GM18508 (cell line): ENCODE results near the gene STX3.
"Not testable (repeated sequence)": the region's sequence is repeated elsewhere in the genome, so short reads cannot be mapped to it uniquely, and the experiment has no call there.

Experiments
- ATAC-seq: cut with Tn5 transposase; IDR thresholded peaks from one replicate; pipeline ENCODE4 v1.9.1; 2021; ENCODE audit warnings: moderate number of reproducible peaks; ENCODE audit not compliant: insufficient read depth, unreplicated experiment

Gene STX3

DNA sequence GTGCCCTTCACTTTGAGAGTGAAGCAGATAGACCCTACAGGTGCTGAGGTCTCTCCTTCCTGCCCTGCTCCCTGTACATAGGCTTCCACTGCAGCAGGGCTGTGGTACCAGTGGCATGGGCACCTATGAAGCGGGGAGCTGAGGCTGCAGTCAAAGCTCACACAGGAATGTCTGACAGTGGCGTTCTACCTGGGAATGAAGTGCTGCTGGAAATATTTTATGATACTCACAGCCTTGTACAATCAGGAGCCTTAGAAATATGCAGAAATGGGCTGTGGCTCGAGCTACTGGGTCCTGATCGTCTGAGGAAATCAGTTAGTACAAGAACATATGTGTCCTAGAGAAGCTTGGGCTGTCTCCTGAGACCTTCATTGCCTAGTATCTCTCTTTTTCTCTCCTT lies 30.6 kb downstream of the STX3 start:
- no peak for ATAC-seq

DNA sequence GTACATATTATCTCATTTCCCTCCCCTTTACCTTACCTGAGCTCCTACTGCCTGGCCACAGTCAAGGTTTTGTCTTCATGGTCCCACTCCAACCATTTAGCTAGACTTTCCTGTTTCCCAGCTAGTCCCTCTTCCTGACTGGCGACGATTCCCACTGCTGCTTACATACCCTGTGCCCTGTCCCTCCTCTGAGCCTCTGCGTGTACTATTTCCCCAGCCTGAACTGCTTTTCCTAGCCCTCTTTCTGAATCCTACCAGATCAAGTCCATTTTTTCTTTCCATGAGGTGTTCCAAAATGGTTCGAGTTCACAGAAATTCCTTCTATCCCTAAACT lies 32.0 kb downstream of the STX3 start:
- ATAC-seq = no peak

GRCh38 chr11:59787816-59788215 lies 32.6 kb downstream of the STX3 start:
- ATAC-seq = no peak

DNA sequence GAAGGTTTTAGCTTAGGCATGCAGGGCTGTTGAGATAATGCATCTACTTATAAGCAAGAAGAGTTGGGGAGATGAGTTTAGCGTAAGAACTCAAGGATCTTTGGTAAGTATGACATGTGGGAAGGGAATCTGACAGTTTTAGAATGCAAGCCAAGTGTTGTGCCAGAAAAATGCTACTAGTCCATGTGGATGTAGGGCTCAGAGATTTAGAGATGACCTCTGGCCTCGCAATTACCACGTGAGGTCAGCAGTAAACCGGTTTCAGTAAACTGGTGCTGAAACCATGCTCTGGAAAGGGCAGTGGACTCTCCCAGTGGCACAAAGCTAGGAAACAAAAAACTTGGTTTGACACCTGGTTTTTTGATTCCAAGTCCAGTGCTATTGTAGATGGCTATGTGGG lies 36.5 kb downstream of the STX3 start:
- ATAC-seq = no peak

GRCh38 chr11:59792507-59792906 lies 37.3 kb downstream of the STX3 start:
- ATAC-seq = no peak

- no peak for ATAC-seq
Measured at GRCh38 chr11:59794417-59794816, 39.2 kb downstream of the STX3 start.

- ATAC-seq = no peak
Measured at GRCh38 chr11:59800390-59801025, 45.3 kb downstream of the STX3 start.

- no peak for ATAC-seq
Measured at GRCh38 chr11:59801160-59801706, 46.1 kb downstream of the STX3 start.

DNA sequence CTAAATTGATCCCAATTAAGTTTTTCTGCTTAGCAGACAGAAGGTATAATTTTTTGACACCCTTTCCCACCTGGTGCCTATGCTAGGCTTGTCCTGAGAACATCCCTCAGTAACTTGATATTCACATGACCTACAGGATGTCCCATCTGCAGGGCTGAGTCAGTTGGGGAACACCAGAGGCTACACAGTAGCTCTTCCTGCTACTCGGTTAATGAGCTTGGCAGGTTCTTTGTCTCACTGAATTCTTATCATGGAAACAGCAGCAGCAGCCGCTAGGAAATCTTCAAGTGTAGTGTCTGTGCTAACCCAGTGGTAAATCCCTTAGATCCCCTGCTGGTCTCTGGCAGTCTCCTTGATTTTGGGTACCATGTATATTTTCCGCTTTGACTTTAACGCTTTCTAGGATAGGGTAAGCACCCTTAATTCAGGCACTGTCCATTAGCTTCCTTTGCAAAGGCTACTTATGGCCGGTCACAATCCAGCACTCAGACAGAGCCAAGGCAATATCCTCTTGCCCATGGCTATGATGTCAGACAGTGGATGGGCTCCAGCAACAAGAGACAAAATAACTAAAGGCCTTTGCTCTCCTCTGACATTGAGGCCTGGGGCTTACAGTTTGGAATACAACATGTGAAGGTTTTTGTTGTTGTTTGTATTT lies 46.9 kb downstream of the STX3 start:
- ATAC-seq = no peak

- ATAC-seq = no peak
Measured at GRCh38 chr11:59802639-59803176, 47.5 kb downstream of the STX3 start.

DNA sequence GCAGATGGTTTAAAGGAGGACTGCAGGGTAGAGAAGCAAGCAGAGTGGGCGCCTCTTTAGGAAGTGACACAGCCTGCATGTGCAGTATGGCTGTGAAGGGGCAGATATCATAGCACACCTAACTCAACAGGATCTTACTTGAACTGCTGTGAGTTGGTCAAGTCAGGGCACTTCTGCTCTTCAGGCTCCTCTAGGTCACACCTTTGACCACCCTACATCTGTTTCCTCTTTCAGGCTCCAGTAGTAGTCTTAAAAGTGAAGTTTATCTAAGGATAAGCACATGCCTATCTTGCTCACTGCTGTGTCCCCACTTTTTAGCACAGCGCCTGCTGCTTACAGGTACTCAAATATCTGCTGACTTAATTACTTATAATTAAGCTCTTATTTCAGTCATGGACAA lies 48.9 kb downstream of the STX3 start:
- no peak for ATAC-seq

DNA sequence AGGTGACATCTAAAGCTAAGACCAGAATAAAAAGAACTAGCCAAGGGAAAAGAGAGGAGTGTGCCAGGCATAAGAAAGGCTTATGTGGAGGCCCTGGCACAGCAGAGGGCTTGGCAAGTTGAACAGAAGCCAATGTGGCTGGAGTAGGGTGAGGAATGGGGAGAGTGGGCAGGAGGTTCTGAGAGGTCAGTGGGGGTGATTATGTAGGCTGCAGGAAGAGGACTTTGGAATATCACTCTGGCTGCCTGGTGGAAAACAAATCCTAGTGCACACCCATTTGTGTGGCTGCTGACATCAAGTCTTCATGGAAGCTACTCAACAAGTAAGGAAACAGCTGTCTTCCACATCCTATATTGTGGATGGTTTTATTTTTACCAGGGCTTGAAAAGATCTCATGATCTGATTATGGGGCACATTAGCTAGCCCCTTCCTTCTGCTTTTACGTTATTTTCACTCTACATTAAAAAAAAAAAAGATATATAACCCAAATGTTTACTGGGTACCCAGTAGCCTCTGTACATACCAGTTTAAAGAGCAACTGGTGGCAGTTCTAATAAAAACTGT lies 52.0 kb downstream of the STX3 start:
- no peak for ATAC-seq

DNA sequence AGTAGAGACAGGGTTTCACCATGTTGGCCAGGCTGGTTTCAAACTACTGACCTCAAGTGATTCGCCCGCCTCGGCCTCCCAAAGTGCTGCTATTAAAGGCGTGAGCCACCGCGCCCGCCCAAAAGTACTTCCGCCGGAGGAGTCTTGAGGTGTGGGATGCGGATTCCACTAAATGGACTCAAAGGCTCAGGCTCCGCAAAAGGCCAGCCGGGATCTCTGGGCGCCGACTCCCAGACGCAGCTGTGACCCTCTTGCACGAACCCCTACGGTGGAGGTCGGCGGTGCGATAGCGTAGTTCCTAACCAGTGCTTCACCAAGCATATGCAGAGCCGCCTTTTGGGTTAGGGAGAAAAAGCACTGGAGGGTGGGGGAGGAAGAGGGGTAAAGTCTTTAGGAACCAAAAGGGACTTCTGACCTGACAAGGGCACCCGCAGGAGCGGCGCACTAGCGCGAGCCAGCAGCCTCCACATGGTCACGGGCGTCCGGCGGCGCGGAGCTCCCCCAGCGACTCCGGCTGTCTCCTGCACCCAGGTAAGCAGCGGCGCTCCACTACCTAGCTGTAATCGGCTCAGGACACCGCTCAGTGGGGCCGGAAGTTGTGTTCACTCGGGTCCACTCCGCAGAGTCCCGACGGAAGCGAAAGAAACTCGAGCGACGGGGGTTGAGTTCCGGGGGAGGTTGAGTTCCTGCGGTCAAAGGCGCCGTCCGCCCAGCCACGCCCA lies 55.2 kb downstream of the STX3 start, which contains the start of gene MRPL16:
TSS of gene MRPL16 (minus strand) at position 590 of the 722 bp plus-strand sequence. CDS start at position 470, 120 bp downstream.
- ATAC-seq = peak; percentile 86

GRCh38 chr11:59810911-59811259 lies 55.7 kb downstream of the STX3 start:
- ATAC-seq = no peak

GRCh38 chr11:59812220-59812619 lies 57.0 kb downstream of the STX3 start:
- no peak for ATAC-seq

GRCh38 chr11:59813364-59813763 lies 58.2 kb downstream of the STX3 start:
- no peak for ATAC-seq

DNA sequence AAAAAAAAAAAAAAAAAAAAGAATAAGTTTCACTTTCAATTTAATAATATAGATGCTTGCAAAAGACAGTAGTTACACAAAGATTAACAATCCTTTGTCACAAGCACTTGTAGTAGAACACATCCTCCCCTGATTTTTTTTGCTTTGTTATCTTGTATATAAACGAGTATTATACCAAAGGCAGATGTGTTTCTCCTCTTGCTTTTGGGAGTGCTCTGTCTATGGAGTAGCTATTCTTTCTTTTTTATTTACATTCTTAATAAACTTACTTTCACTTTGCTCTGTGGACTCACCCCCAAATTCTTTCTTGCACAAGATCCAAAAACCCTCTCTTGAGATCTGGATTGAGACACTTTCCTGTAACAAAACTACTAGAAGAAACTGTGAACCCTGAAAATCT lies 58.8 kb downstream of the STX3 start:
- no peak for ATAC-seq

DNA sequence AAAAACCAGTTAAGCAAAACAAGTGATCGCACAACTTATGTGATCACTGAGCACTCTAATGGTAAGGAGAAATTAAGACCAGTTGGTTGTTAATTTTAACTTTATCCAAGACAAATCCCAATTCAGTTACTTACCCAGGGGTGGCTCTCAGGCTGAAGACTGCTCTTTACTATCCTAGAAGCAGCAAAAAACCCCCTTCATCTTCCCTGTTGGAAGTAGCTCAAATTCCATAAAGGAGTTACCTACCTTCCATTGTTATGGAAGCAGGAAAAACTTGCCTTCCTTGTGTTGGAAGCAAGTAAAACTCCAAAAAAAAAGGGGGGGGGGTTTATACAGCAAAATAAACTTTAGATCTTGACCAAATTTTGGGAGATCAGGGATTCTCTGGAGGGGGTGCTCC lies 60.6 kb downstream of the STX3 start:
- ATAC-seq = no peak

- not testable (repeated sequence) for ATAC-seq
Measured at GRCh38 chr11:59816434-59816833, 61.3 kb downstream of the STX3 start.

- no peak for ATAC-seq
Measured at GRCh38 chr11:59818572-59818971, 63.4 kb downstream of the STX3 start.
